Chondrocyte (in vitro differentiated cells): ENCODE measurements around the gene POLR2J2. TPM values are rescaled to one million over a fixed set of nuclear protein-coding genes. Genes with fewer than 3 reads are reported as not detected.
A peak's percentile ranks its signal among the peaks of the same experiment; 100 is the strongest.
"Not testable (repeated sequence)": the region's sequence is repeated elsewhere in the genome, so short reads cannot be mapped to it uniquely, and the experiment has no call there.

Experiments
- DNase-seq: peaks from one replicate; pipeline ENCODE4 v3.0.0; 2021; ENCODE audit warnings: mixed read lengths, low spot score
- H3K27ac Mint-ChIP-seq: one replicate; pipeline ENCODE4 v1.8.0; 2021; ENCODE audit warnings: mild to moderate bottlenecking, moderate library complexity, mixed read lengths; ENCODE audit not compliant: unreplicated experiment
- H3K27me3 Mint-ChIP-seq: 2 replicates; pipeline ENCODE4 v1.8.0; 2021; ENCODE audit warnings: low read depth, mixed read lengths
- H3K36me3 Mint-ChIP-seq: 2 replicates; pipeline ENCODE4 v1.8.0; 2021; ENCODE audit warnings: low read depth, mixed read lengths
- H3K4me1 Mint-ChIP-seq: 2 replicates; pipeline ENCODE4 v1.8.0; 2021; ENCODE audit warnings: low read depth, mild to moderate bottlenecking, mixed read lengths
- H3K4me3 Mint-ChIP-seq: one replicate; pipeline ENCODE4 v1.8.0; 2021; ENCODE audit warnings: mild to moderate bottlenecking, moderate library complexity, mixed read lengths; ENCODE audit not compliant: unreplicated experiment
- H3K9me3 Mint-ChIP-seq: 2 replicates; pipeline ENCODE4 v1.8.0; 2021; ENCODE audit warnings: low read depth, mixed read lengths
- total RNA-seq: library from RNA; stranded (reverse); gene quantifications from 3 replicates; pipeline ENCODE4 v1.2.1, GENCODE V29; 2021

The POLR2J2 gene
- total RNA-seq, 1 donor from 2014 or later = 1.5 TPM

- DNase-seq, H3K27ac Mint-ChIP-seq, H3K4me3 Mint-ChIP-seq, H3K4me1 Mint-ChIP-seq, H3K36me3 Mint-ChIP-seq, H3K9me3 Mint-ChIP-seq: not testable (repeated sequence)
- H3K27me3 Mint-ChIP-seq = peaks cover 16% of the 10 kb centered on the region
These were observed 23.6 kb upstream of the POLR2J2 start for GRCh38 chr7:102695033-102695552.

DNA sequence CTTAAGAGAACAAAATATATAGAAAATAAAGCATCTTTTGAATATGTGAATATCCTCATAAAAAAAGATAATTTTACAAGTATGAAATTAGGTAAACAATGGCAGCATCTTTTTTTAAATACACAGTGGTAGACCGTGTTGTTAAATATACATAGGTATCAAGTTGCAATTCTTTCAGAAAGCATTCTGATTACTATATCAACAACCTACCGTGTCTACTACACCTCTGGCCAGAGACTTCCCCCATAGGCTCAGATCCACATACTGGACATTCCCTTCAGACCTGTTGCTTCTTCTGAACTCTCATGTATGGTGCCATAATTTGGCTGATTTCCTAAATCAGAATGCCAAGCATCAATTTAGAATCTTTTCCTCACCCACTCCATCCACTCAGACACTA, 22.5 kb upstream of the POLR2J2 start:
- DNase-seq, H3K9me3 Mint-ChIP-seq, H3K36me3 Mint-ChIP-seq, H3K4me3 Mint-ChIP-seq, H3K4me1 Mint-ChIP-seq, H3K27ac Mint-ChIP-seq: not testable (repeated sequence)
- peaks cover 10% of the 10 kb centered on the region for H3K27me3 Mint-ChIP-seq

- not testable (repeated sequence) for H3K27me3 Mint-ChIP-seq, H3K9me3 Mint-ChIP-seq, H3K36me3 Mint-ChIP-seq, H3K4me1 Mint-ChIP-seq, H3K27ac Mint-ChIP-seq, DNase-seq, H3K4me3 Mint-ChIP-seq
These were observed 19.1 kb upstream of the POLR2J2 start for GRCh38 chr7:102690602-102691001.

DNA sequence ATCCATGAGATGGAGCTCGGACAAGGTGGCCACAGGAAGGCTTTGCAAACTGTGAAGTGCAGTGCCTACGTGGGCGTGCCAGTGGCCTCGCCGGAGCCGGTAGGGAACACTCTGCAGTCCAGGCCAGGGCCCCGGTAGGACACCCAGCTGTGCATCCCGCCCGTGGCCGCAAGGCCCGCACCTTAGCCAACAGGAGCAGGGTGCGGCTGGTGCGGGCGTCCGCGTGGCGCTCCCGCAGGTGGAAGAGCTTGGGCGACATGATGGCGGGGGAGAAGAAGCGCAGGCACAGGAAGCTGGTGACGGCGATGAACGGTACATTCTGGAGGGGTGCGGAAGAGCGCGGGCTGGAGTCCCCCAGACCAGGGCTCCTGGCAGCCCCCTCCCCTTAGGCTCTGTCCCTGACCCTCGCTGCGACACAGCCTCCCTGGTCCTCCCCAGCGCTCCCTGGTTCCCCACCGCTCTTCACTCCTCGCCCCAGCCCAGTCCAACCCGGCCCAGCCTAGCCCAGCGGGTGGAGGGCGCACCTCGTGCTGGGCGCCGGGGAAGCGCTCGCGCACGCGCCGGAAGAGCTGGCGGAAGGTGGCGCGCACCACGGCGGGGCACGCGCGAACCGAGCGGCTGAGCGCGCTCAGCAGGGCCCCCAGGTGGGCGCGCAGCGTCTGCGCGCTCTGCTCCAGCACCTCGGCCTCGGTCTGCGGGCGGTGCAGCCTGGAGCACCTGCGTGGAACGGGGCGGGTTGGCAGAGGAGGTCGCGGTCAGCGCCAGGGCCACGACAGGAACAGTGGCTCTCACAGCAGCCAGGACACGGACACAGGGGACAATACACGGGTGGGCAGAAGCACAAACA, 18.2 kb upstream of the POLR2J2 start:
- not testable (repeated sequence) for DNase-seq, H3K4me3 Mint-ChIP-seq, H3K27me3 Mint-ChIP-seq, H3K4me1 Mint-ChIP-seq, H3K36me3 Mint-ChIP-seq, H3K27ac Mint-ChIP-seq, H3K9me3 Mint-ChIP-seq

- not testable (repeated sequence) for H3K4me3 Mint-ChIP-seq, H3K27ac Mint-ChIP-seq, DNase-seq, H3K27me3 Mint-ChIP-seq, H3K4me1 Mint-ChIP-seq, H3K9me3 Mint-ChIP-seq, H3K36me3 Mint-ChIP-seq
These were observed 17.0 kb upstream of the POLR2J2 start for GRCh38 chr7:102688299-102689036.

- DNase-seq, H3K36me3 Mint-ChIP-seq, H3K27ac Mint-ChIP-seq, H3K27me3 Mint-ChIP-seq, H3K4me3 Mint-ChIP-seq, H3K9me3 Mint-ChIP-seq, H3K4me1 Mint-ChIP-seq: not testable (repeated sequence)
These were observed 11.1 kb upstream of the POLR2J2 start for GRCh38 chr7:102682560-102682959.

DNA sequence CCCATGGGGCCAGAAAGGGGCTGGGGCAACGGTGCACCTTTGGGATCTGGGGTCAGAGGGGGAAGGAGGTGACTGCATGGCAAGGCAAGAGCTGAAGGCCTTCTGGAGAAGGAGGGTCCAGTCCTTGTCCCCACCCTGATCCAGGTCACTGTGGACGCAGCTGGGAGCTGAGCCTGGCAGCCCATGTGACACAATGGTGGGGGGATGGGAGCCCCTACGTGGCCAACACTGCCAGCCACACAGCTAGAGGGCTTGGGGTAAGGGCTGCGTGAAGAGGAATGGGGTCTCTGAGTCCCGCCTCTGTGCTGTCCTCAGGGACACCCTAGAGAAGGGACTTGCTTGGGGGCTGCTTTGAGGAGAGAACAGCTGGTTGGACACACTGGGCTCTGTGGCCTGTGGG, 9.3 kb upstream of the POLR2J2 start:
- H3K4me3 Mint-ChIP-seq, H3K27ac Mint-ChIP-seq, H3K27me3 Mint-ChIP-seq, DNase-seq, H3K4me1 Mint-ChIP-seq, H3K9me3 Mint-ChIP-seq, H3K36me3 Mint-ChIP-seq: not testable (repeated sequence)

GRCh38 chr7:102675545-102675944, 4.1 kb upstream of the POLR2J2 start:
- not testable (repeated sequence) for H3K27me3 Mint-ChIP-seq, H3K9me3 Mint-ChIP-seq, DNase-seq, H3K36me3 Mint-ChIP-seq, H3K27ac Mint-ChIP-seq, H3K4me1 Mint-ChIP-seq, H3K4me3 Mint-ChIP-seq

DNA sequence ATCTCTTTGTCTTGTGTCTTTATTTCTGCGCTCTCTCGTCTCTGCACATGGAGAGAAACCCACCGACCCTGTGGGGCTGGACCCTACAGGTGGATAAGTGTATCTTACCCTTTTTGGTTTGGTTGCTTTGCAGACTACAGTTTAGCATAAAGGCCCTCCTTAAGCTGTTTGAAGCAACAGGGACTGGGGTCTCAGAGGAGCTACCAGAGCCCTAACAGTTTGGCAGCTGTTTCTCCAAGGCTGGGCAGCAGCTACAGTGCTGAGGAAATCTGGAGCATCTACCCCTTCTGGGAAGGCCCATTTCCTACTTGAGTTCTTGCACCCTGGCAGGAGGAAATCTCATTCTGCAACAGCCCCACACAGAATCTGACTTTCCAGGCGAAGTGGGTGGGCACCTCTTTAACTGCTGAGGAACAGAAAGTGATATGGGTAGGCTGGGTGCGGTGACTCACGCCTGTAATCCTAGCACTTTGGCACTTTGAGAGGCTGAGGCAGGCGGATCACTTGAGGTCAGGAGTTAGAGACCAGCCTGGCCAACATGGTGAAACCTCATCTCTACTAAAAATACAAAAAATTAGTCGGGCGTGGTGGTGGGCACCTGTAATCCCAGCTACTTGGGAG, 2.1 kb upstream of the POLR2J2 start:
- not testable (repeated sequence) for H3K9me3 Mint-ChIP-seq, H3K27me3 Mint-ChIP-seq, H3K4me1 Mint-ChIP-seq, H3K27ac Mint-ChIP-seq, DNase-seq, H3K36me3 Mint-ChIP-seq, H3K4me3 Mint-ChIP-seq

DNA sequence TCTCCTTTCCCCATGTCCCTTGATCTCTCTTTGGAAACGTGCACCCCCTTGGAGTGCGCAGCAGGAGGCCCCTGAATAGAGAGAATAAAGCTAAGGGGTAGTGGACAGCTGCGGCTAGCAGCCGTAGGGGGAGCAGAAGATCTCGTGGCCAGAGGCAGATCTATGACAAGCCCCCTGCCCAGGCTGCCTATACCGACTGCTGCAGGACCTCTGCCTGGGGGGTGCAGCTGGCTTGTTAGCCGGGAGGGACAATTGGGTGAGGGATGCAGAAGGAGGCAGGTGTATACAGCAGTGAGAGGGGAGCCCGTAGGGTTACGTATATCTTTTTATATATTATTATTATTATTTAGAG, 469 bp upstream of the POLR2J2 start:
- not testable (repeated sequence) for H3K27me3 Mint-ChIP-seq

GRCh38 chr7:102667523-102667922, 3.9 kb downstream of the POLR2J2 start:
- H3K4me3 Mint-ChIP-seq, H3K27ac Mint-ChIP-seq, DNase-seq, H3K9me3 Mint-ChIP-seq, H3K36me3 Mint-ChIP-seq, H3K27me3 Mint-ChIP-seq, H3K4me1 Mint-ChIP-seq: not testable (repeated sequence)

More for the DNA sequence above, 469 bp upstream of the POLR2J2 start:
- H3K4me1 Mint-ChIP-seq, H3K27ac Mint-ChIP-seq, H3K9me3 Mint-ChIP-seq, DNase-seq, H3K36me3 Mint-ChIP-seq: not testable (repeated sequence)
- H3K4me3 Mint-ChIP-seq = peak overlapping the region; percentile 81

- H3K9me3 Mint-ChIP-seq, H3K4me3 Mint-ChIP-seq, H3K4me1 Mint-ChIP-seq, DNase-seq, H3K27me3 Mint-ChIP-seq, H3K27ac Mint-ChIP-seq, H3K36me3 Mint-ChIP-seq: not testable (repeated sequence)
These were observed 4.6 kb downstream of the POLR2J2 start for GRCh38 chr7:102666850-102667249.
